Measurements from ENCODE around the gene MPIG6B. TPM values are rescaled to one million over a fixed set of nuclear protein-coding genes. Genes with fewer than 3 reads are reported as not detected.
"Not testable (repeated sequence)": the region's sequence is repeated elsewhere in the genome, so short reads cannot be mapped to it uniquely, and the experiment has no call there.

Gene MPIG6B
- total and polyA plus RNA-seq, 4 donors: 0.84 to 0.96 TPM; not detected in 2

- no peaks in the 10 kb centered on the region for H3K9me3 ChIP-seq (ENCODE audit: control insufficient read depth, low read length)
- H3K36me3 ChIP-seq (ENCODE audit: control insufficient read depth in 1 of 2, insufficient read depth in 2 of 2, low read length in 1 of 2): no peaks in the 10 kb centered on the region
- no peaks in the 10 kb centered on the region for H3K4me1 ChIP-seq (ENCODE audit: control insufficient read depth in 1 of 2, insufficient read depth in 2 of 2, low read length in 2 of 2)
- intact Hi-C loops (cut with DNase I): no loop called here
- no peak for DNase-seq
- no peak for ATAC-seq (ENCODE audit: low FRiP score)
- H3K27ac ChIP-seq (ENCODE audit: low read depth in 1 of 2, low read length in 2 of 2): no peak overlapping the region
- H3K4me3 ChIP-seq (ENCODE audit: low read length in 2 of 2): no peak overlapping the region
- 92 to 94% methylated on average over 5 to 6 of the region's 6 CpGs for WGBS, 2 donors
- no peaks in the 10 kb centered on the region for H3K27me3 ChIP-seq (ENCODE audit: control insufficient read depth in 1 of 2, insufficient read depth in 2 of 2, low read length in 1 of 2)
These were observed 17.2 kb upstream of the MPIG6B start for GRCh38 chr6:31705931-31706330.

DNA sequence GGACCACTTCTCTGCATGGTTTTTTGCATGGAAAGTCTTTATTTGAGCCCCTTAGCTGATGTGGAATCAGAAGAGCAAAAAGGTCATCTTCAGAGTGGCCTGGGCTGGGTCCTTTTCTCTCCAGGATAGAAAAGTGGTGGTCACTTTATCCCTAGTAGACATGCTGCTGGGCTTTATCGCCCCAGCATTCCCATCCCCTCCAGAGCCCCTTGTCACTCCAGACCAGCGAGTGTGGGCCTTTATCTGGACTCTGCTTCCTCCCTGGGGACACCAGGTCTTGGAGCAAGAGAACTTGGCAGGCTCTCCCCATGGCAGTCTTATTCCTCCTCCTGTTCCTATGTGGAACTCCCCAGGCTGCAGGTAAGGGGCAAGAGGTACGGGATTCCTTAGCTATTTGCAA is 16.6 kb upstream of the MPIG6B start, which contains the start of gene LY6G6F:
Gene LY6G6F, plus strand, starts transcription at position 268 of the 400 bp plus-strand sequence. Its CDS starts 41 bp downstream, at position 309.
- ATAC-seq (ENCODE audit: low FRiP score) (no peak), DNase-seq (no peak)
- H3K9me3 ChIP-seq (ENCODE audit: control insufficient read depth, low read length): no peaks in the 10 kb centered on the region
- no peaks in the 10 kb centered on the region for H3K36me3 ChIP-seq (ENCODE audit: control insufficient read depth in 1 of 2, insufficient read depth in 2 of 2, low read length in 1 of 2)
- intact Hi-C loops (cut with DNase I): no loop called here
- H3K27ac ChIP-seq (ENCODE audit: low read depth in 1 of 2, low read length in 2 of 2): no peak within 1 kb of the TSS
- 13 to 20% methylated on average over 3 of the region's 3 CpGs for WGBS, 2 donors
- H3K27me3 ChIP-seq (ENCODE audit: control insufficient read depth in 1 of 2, insufficient read depth in 2 of 2, low read length in 1 of 2): no peaks in the 10 kb centered on the region
- H3K4me3 ChIP-seq (ENCODE audit: low read length in 2 of 2): no peak within 1 kb of the TSS
- no peaks in the 10 kb centered on the region for H3K4me1 ChIP-seq (ENCODE audit: control insufficient read depth in 1 of 2, insufficient read depth in 2 of 2, low read length in 2 of 2)

- Histone ChIP-seq H3K4me3 (ENCODE audit: low read length in 2 of 2) (no peak overlapping the region), H3K4me1 (ENCODE audit: control insufficient read depth in 1 of 2, insufficient read depth in 2 of 2, low read length in 2 of 2) (no peaks in the 10 kb centered on the region), H3K9me3 (ENCODE audit: control insufficient read depth, low read length) (no peaks in the 10 kb centered on the region), H3K27ac (ENCODE audit: low read depth in 1 of 2, low read length in 2 of 2) (no peak overlapping the region), H3K36me3 (ENCODE audit: control insufficient read depth in 1 of 2, insufficient read depth in 2 of 2, low read length in 1 of 2) (no peaks in the 10 kb centered on the region), H3K27me3 (ENCODE audit: control insufficient read depth in 1 of 2, insufficient read depth in 2 of 2, low read length in 1 of 2) (no peaks in the 10 kb centered on the region)
- 91% methylated on average over 10 of the region's 10 CpGs for WGBS, 2 donors
- ATAC-seq (ENCODE audit: low FRiP score) (no peak), DNase-seq (no peak)
- intact Hi-C loops (cut with DNase I): no loop called here
These were observed 15.5 kb upstream of the MPIG6B start for GRCh38 chr6:31707701-31708100.

- no peaks in the 10 kb centered on the region for H3K9me3 ChIP-seq (ENCODE audit: control insufficient read depth, low read length)
- no peak overlapping the region for H3K27ac ChIP-seq (ENCODE audit: low read depth in 1 of 2, low read length in 2 of 2)
- no peak for ATAC-seq (ENCODE audit: low FRiP score)
- H3K36me3 ChIP-seq (ENCODE audit: control insufficient read depth in 1 of 2, insufficient read depth in 2 of 2, low read length in 1 of 2): no peaks in the 10 kb centered on the region
- H3K4me3 ChIP-seq (ENCODE audit: low read length in 2 of 2): no peak overlapping the region
- 94 to 96% methylated on average over 3 of the region's 3 CpGs for WGBS, 2 donors
- DNase-seq: no peak
- intact Hi-C loops (cut with DNase I): no loop called here
- no peaks in the 10 kb centered on the region for H3K27me3 ChIP-seq (ENCODE audit: control insufficient read depth in 1 of 2, insufficient read depth in 2 of 2, low read length in 1 of 2)
- no peaks in the 10 kb centered on the region for H3K4me1 ChIP-seq (ENCODE audit: control insufficient read depth in 1 of 2, insufficient read depth in 2 of 2, low read length in 2 of 2)
These were observed 14.9 kb upstream of the MPIG6B start for GRCh38 chr6:31708224-31708623.

DNA sequence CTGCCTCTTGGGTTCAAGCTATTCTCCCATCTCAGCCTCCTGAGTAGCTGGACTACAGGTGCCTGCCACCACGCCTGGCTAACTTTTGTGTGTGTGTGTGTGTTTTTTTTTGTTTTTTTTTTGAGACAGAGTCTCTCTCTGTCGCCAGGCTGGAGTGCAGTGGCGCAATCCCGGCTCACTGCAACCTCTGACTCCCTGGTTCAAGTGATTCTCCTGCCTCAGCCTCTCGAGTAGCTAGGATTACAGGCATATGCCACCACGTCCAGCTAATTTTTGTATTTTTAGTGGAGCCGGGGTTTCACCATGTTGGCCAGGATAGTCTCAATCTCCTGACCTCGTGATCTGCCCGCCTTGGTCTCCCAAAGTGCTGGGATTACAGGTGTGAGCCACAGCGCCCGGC is 14.0 kb upstream of the MPIG6B start:
- H3K4me1 ChIP-seq (ENCODE audit: control insufficient read depth in 1 of 2, insufficient read depth in 2 of 2, low read length in 2 of 2); H3K4me3 ChIP-seq (ENCODE audit: low read length in 2 of 2); H3K9me3 ChIP-seq (ENCODE audit: control insufficient read depth, low read length); intact Hi-C loops (cut with DNase I); ATAC-seq (ENCODE audit: low FRiP score); H3K27ac ChIP-seq (ENCODE audit: low read depth in 1 of 2, low read length in 2 of 2); H3K36me3 ChIP-seq (ENCODE audit: control insufficient read depth in 1 of 2, insufficient read depth in 2 of 2, low read length in 1 of 2); H3K27me3 ChIP-seq (ENCODE audit: control insufficient read depth in 1 of 2, insufficient read depth in 2 of 2, low read length in 1 of 2); DNase-seq: not testable (repeated sequence)
- 89 to 92% methylated on average over 11 of the region's 11 CpGs for WGBS, 2 donors

GRCh38 chr6:31710523-31711219 is 12.5 kb upstream of the MPIG6B start:
- ATAC-seq (ENCODE audit: low FRiP score): no peak
- WGBS, 2 donors: 47 to 60% methylated on average over 5 of the region's 5 CpGs
- intact Hi-C loops (cut with DNase I): no loop called here
- Histone ChIP-seq H3K4me1 (ENCODE audit: control insufficient read depth in 1 of 2, insufficient read depth in 2 of 2, low read length in 2 of 2) (no peaks in the 10 kb centered on the region), H3K27ac (ENCODE audit: low read depth in 1 of 2, low read length in 2 of 2) (no peak overlapping the region), H3K9me3 (ENCODE audit: control insufficient read depth, low read length) (no peaks in the 10 kb centered on the region), H3K27me3 (ENCODE audit: control insufficient read depth in 1 of 2, insufficient read depth in 2 of 2, low read length in 1 of 2) (no peaks in the 10 kb centered on the region), H3K36me3 (ENCODE audit: control insufficient read depth in 1 of 2, insufficient read depth in 2 of 2, low read length in 1 of 2) (no peaks in the 10 kb centered on the region), H3K4me3 (ENCODE audit: low read length in 2 of 2) (no peak overlapping the region)
- DNase-seq: no peak

- no peaks in the 10 kb centered on the region for H3K4me1 ChIP-seq (ENCODE audit: control insufficient read depth in 1 of 2, insufficient read depth in 2 of 2, low read length in 2 of 2)
- no peaks in the 10 kb centered on the region for H3K9me3 ChIP-seq (ENCODE audit: control insufficient read depth, low read length)
- 65 to 67% methylated on average over 8 of the region's 8 CpGs for WGBS, 2 donors
- ATAC-seq (ENCODE audit: low FRiP score) (no peak), DNase-seq (no peak)
- H3K27me3 ChIP-seq (ENCODE audit: control insufficient read depth in 1 of 2, insufficient read depth in 2 of 2, low read length in 1 of 2): no peaks in the 10 kb centered on the region
- H3K4me3 ChIP-seq (ENCODE audit: low read length in 2 of 2): no peak overlapping the region
- no peak overlapping the region for H3K27ac ChIP-seq (ENCODE audit: low read depth in 1 of 2, low read length in 2 of 2)
- intact Hi-C loops (cut with DNase I): no loop called here
- no peaks in the 10 kb centered on the region for H3K36me3 ChIP-seq (ENCODE audit: control insufficient read depth in 1 of 2, insufficient read depth in 2 of 2, low read length in 1 of 2)
These were observed 11.9 kb upstream of the MPIG6B start for GRCh38 chr6:31711233-31711632.

GRCh38 chr6:31712296-31712695 is 10.9 kb upstream of the MPIG6B start:
- 61 to 80% methylated on average over 8 of the region's 8 CpGs for WGBS, 2 donors
- Histone ChIP-seq H3K4me3 (ENCODE audit: low read length in 2 of 2) (no peak overlapping the region), H3K9me3 (ENCODE audit: control insufficient read depth, low read length) (no peaks in the 10 kb centered on the region), H3K4me1 (ENCODE audit: control insufficient read depth in 1 of 2, insufficient read depth in 2 of 2, low read length in 2 of 2) (no peaks in the 10 kb centered on the region), H3K27ac (ENCODE audit: low read depth in 1 of 2, low read length in 2 of 2) (no peak overlapping the region), H3K36me3 (ENCODE audit: control insufficient read depth in 1 of 2, insufficient read depth in 2 of 2, low read length in 1 of 2) (no peaks in the 10 kb centered on the region), H3K27me3 (ENCODE audit: control insufficient read depth in 1 of 2, insufficient read depth in 2 of 2, low read length in 1 of 2) (no peaks in the 10 kb centered on the region)
- DNase-seq (no peak), ATAC-seq (ENCODE audit: low FRiP score) (peak; percentile 43)
- intact Hi-C loops (cut with DNase I): no loop called here

- Histone ChIP-seq H3K4me1 (ENCODE audit: control insufficient read depth in 1 of 2, insufficient read depth in 2 of 2, low read length in 2 of 2) (no peaks in the 10 kb centered on the region), H3K9me3 (ENCODE audit: control insufficient read depth, low read length) (no peaks in the 10 kb centered on the region), H3K36me3 (ENCODE audit: control insufficient read depth in 1 of 2, insufficient read depth in 2 of 2, low read length in 1 of 2) (no peaks in the 10 kb centered on the region), H3K4me3 (ENCODE audit: low read length in 2 of 2) (no peak overlapping the region), H3K27ac (ENCODE audit: low read depth in 1 of 2, low read length in 2 of 2) (no peak overlapping the region), H3K27me3 (ENCODE audit: control insufficient read depth in 1 of 2, insufficient read depth in 2 of 2, low read length in 1 of 2) (no peaks in the 10 kb centered on the region)
- intact Hi-C loops (cut with DNase I): no loop called here
- WGBS, 2 donors: 66 to 73% methylated on average over 4 of the region's 4 CpGs
- no peak for DNase-seq
- no peak for ATAC-seq (ENCODE audit: low FRiP score)
These were observed 9.7 kb upstream of the MPIG6B start for GRCh38 chr6:31713465-31713864.
